GM23338 (cell line): ENCODE results near the gene GPR35. TPM values are rescaled to one million over a fixed set of nuclear protein-coding genes. Genes with fewer than 3 reads are reported as not detected.

Experiments
- ATAC-seq: fragments of 200-7000 bp; cut with Tn5 transposase; 3 replicates; pipeline ENCODE4 v1.9.1; 2020
- DNase-seq: peaks from one replicate; pipeline ENCODE4 v3.0.0-alpha.2; 2015; ENCODE audit warnings: low spot score
- H2AFZ ChIP-seq: fragments of 200-600 bp; sonication (generic); 2 replicates; pipeline ENCODE4 v1.8.0; 2016; ENCODE audit warnings: antibody characterized with exemption, mild to moderate bottlenecking, moderate library complexity
- H3F3A ChIP-seq: fragments of 200-600 bp; sonication (generic); replicated peaks from 2 replicates; pipeline ENCODE4 v1.8.0; 2017; ENCODE audit warnings: antibody characterized with exemption, mixed run types, low read depth
- H3K27ac ChIP-seq: fragments of 200-600 bp; sonication (generic); 2 replicates; pipeline ENCODE4 v1.6.1; 2016; ENCODE audit warnings: low read depth
- H3K27me3 ChIP-seq: fragments of 200-600 bp; sonication (generic); 2 replicates; pipeline ENCODE4 v1.8.0; 2016; ENCODE audit warnings: mild to moderate bottlenecking, mixed run types, moderate library complexity; ENCODE audit not compliant: insufficient read depth
- H3K36me3 ChIP-seq: fragments of 200-600 bp; sonication (generic); 2 replicates; pipeline ENCODE4 v1.8.0; 2016; ENCODE audit warnings: mild to moderate bottlenecking; ENCODE audit not compliant: insufficient read depth
- H3K4me1 ChIP-seq: fragments of 200-600 bp; sonication (generic); 2 replicates; pipeline ENCODE4 v1.8.0; 2016; ENCODE audit warnings: mild to moderate bottlenecking, moderate library complexity; ENCODE audit not compliant: insufficient read depth
- H3K4me2 ChIP-seq: fragments of 200-600 bp; sonication (generic); 2 replicates; pipeline ENCODE4 v1.7.1; 2017; ENCODE audit warnings: mixed run types
- H3K4me3 ChIP-seq: fragments of 200-600 bp; sonication (generic); 2 replicates; pipeline ENCODE4 v1.6.1; 2016; ENCODE audit warnings: mixed run types
- H3K79me2 ChIP-seq: fragments of 200-600 bp; sonication (generic); replicated peaks from 2 replicates; pipeline ENCODE4 v1.8.0; 2017; ENCODE audit warnings: mild to moderate bottlenecking; ENCODE audit not compliant: insufficient read depth
- H3K9me2 ChIP-seq: fragments of 200-600 bp; sonication (generic); 2 replicates; pipeline ENCODE4 v1.8.0; 2017; ENCODE audit not compliant: insufficient read depth
- H4K20me1 ChIP-seq: fragments of 200-600 bp; sonication (generic); replicated peaks from 2 replicates; pipeline ENCODE4 v1.8.0; 2017; ENCODE audit warnings: mild to moderate bottlenecking; ENCODE audit not compliant: insufficient read depth
- H3K27ac Mint-ChIP-seq: 2 replicates; pipeline ENCODE4 v1.8.0; 2020; ENCODE audit warnings: inconsistent platforms, mild to moderate bottlenecking, moderate library complexity, mixed read lengths
- H3K27me3 Mint-ChIP-seq: 3 replicates; pipeline ENCODE4 v1.8.0; 2022; ENCODE audit warnings: low read depth, mild to moderate bottlenecking, moderate library complexity, mixed read lengths, inconsistent platforms; ENCODE audit not compliant: insufficient read depth, poor library complexity
- H3K36me3 Mint-ChIP-seq: 3 replicates; pipeline ENCODE4 v1.8.0; 2021; ENCODE audit warnings: low read depth, mild to moderate bottlenecking, inconsistent platforms, moderate library complexity, mixed read lengths
- H3K4me1 Mint-ChIP-seq: 3 replicates; pipeline ENCODE4 v1.8.0; 2020; ENCODE audit warnings: mild to moderate bottlenecking, inconsistent platforms, mixed read lengths
- H3K4me3 Mint-ChIP-seq: 3 replicates; pipeline ENCODE4 v1.8.0; 2021; ENCODE audit warnings: moderate library complexity, mild to moderate bottlenecking, inconsistent platforms, mixed read lengths
- H3K9me3 Mint-ChIP-seq: 3 replicates; pipeline ENCODE4 v1.8.0; 2020; ENCODE audit warnings: moderate library complexity, mild to moderate bottlenecking, inconsistent platforms, mixed read lengths
- CREB1 ChIP-seq: fragments of 250-450 bp; sonication (Bioruptor Pico); IDR thresholded peaks from 2 replicates; pipeline ENCODE4 v1.5.0; 2020; ENCODE audit warnings: low read depth, mild to moderate bottlenecking, moderate library complexity
- CTCF ChIP-seq, 2 experiments: fragments of 200-600 bp in 1 of 2; sonication (generic) in 1 of 2; conservative IDR thresholded peaks; 2 replicates each; pipeline versions ENCODE4 v1.5.1 to v1.6.1; 2016 to 2017; ENCODE audit warnings: antibody characterized with exemption in 2 of 2, low read depth in 2 of 2, mild to moderate bottlenecking in 2 of 2, moderate library complexity in 1 of 2
- EZH2 ChIP-seq: fragments of 200-600 bp; sonication (generic); IDR thresholded peaks from one replicate; pipeline ENCODE4 v1.8.0; 2017; ENCODE audit warnings: antibody characterized with exemption, mild to moderate bottlenecking, low read depth; ENCODE audit not compliant: unreplicated experiment
- EZH2phosphoT487 ChIP-seq: fragments of 200-600 bp; sonication (generic); IDR thresholded peaks from one replicate; pipeline ENCODE4 v1.8.1; 2018; ENCODE audit warnings: antibody characterized with exemption; ENCODE audit not compliant: unreplicated experiment
- JUNB ChIP-seq: IDR thresholded peaks from one replicate; pipeline ENCODE4 v1.6.1; 2016; ENCODE audit warnings: antibody characterized with exemption; ENCODE audit not compliant: unreplicated experiment
- NANOG ChIP-seq: IDR thresholded peaks from 2 replicates; pipeline ENCODE4 v1.6.1; 2016; ENCODE audit warnings: antibody characterized with exemption, borderline replicate concordance
- POLR2AphosphoS5 ChIP-seq: IDR thresholded peaks from 2 replicates; pipeline ENCODE4 v1.6.1; 2016; ENCODE audit warnings: antibody characterized with exemption, low read depth
- STAT1 ChIP-seq: IDR thresholded peaks from one replicate; pipeline ENCODE4 v1.6.1; 2016; ENCODE audit warnings: antibody characterized with exemption; ENCODE audit not compliant: unreplicated experiment
- ZNF114 ChIP-seq: fragments of 250-450 bp; sonication (Bioruptor Pico); IDR thresholded peaks from 2 replicates; pipeline ENCODE4 v1.5.0; 2020; ENCODE audit warnings: mild to moderate bottlenecking, moderate library complexity
- polyA plus RNA-seq: library from polyadenylated mRNA; unstranded; fragments of >200 nt; fragmentation: Nextera tagmentation; extraction: Ambion mirVana; gene quantifications from 2 replicates; pipeline ENCODE4 v1.2.1, GENCODE V29; 2016
- total RNA-seq: library from RNA; depleted of rRNA; stranded (reverse); fragments of >200 nt; shearing (Covaris generic); gene quantifications from 2 replicates; pipeline ENCODE4 v1.2.3, GENCODE V29; 2014
- TF ChIP-seq, protein P1 (sequence below): fragments of 250-450 bp; sonication (Bioruptor Pico); IDR thresholded peaks from 2 replicates; pipeline ENCODE4 v1.5.0; 2020; ENCODE audit warnings: mild to moderate bottlenecking, moderate library complexity
- TF ChIP-seq, protein P2 (sequence below): IDR thresholded peaks from one replicate; pipeline ENCODE4 v1.6.1; 2018; ENCODE audit warnings: antibody characterized with exemption; ENCODE audit not compliant: unreplicated experiment

The GPR35 gene
- total and polyA plus RNA-seq, 2 experiments from 2014 or later, result not detected

- no peaks in the 10 kb centered on the region for H3F3A ChIP-seq
- no peak overlapping the region for H2AFZ ChIP-seq
- Mint-ChIP-seq H3K4me1 (peaks cover 22% of the 10 kb centered on the region), H3K9me3 (no peaks in the 10 kb centered on the region), H3K36me3 (peaks cover 3% of the 10 kb centered on the region; the same call in 2 of the 3 replicates), H3K27me3 (peaks cover 15% of the 10 kb centered on the region), H3K4me3 (no peak overlapping the region), H3K27ac (no peak overlapping the region)
- H3K4me1 ChIP-seq, result peaks cover 10% of the 10 kb centered on the region
- H3K27ac ChIP-seq, result no peak overlapping the region
- ATAC-seq (no peak), DNase-seq (no peak)
- H3K9me2 ChIP-seq, result no peaks in the 10 kb centered on the region
- TF ChIP-seq CTCF (conservative IDR thresholded peaks at IDR 0.05; ENCODE audit: low read depth in 2 of 2) (no peak), ZNF114 (CRISPR knock-in tag) (no peak), POLR2AphosphoS5 (no peak), CREB1 (no peak), EZH2 (no peak), JUNB (no peak), EZH2phosphoT487 (no peak), STAT1 (no peak), NANOG (no peak)
- TF ChIP-seq, protein P1, sequence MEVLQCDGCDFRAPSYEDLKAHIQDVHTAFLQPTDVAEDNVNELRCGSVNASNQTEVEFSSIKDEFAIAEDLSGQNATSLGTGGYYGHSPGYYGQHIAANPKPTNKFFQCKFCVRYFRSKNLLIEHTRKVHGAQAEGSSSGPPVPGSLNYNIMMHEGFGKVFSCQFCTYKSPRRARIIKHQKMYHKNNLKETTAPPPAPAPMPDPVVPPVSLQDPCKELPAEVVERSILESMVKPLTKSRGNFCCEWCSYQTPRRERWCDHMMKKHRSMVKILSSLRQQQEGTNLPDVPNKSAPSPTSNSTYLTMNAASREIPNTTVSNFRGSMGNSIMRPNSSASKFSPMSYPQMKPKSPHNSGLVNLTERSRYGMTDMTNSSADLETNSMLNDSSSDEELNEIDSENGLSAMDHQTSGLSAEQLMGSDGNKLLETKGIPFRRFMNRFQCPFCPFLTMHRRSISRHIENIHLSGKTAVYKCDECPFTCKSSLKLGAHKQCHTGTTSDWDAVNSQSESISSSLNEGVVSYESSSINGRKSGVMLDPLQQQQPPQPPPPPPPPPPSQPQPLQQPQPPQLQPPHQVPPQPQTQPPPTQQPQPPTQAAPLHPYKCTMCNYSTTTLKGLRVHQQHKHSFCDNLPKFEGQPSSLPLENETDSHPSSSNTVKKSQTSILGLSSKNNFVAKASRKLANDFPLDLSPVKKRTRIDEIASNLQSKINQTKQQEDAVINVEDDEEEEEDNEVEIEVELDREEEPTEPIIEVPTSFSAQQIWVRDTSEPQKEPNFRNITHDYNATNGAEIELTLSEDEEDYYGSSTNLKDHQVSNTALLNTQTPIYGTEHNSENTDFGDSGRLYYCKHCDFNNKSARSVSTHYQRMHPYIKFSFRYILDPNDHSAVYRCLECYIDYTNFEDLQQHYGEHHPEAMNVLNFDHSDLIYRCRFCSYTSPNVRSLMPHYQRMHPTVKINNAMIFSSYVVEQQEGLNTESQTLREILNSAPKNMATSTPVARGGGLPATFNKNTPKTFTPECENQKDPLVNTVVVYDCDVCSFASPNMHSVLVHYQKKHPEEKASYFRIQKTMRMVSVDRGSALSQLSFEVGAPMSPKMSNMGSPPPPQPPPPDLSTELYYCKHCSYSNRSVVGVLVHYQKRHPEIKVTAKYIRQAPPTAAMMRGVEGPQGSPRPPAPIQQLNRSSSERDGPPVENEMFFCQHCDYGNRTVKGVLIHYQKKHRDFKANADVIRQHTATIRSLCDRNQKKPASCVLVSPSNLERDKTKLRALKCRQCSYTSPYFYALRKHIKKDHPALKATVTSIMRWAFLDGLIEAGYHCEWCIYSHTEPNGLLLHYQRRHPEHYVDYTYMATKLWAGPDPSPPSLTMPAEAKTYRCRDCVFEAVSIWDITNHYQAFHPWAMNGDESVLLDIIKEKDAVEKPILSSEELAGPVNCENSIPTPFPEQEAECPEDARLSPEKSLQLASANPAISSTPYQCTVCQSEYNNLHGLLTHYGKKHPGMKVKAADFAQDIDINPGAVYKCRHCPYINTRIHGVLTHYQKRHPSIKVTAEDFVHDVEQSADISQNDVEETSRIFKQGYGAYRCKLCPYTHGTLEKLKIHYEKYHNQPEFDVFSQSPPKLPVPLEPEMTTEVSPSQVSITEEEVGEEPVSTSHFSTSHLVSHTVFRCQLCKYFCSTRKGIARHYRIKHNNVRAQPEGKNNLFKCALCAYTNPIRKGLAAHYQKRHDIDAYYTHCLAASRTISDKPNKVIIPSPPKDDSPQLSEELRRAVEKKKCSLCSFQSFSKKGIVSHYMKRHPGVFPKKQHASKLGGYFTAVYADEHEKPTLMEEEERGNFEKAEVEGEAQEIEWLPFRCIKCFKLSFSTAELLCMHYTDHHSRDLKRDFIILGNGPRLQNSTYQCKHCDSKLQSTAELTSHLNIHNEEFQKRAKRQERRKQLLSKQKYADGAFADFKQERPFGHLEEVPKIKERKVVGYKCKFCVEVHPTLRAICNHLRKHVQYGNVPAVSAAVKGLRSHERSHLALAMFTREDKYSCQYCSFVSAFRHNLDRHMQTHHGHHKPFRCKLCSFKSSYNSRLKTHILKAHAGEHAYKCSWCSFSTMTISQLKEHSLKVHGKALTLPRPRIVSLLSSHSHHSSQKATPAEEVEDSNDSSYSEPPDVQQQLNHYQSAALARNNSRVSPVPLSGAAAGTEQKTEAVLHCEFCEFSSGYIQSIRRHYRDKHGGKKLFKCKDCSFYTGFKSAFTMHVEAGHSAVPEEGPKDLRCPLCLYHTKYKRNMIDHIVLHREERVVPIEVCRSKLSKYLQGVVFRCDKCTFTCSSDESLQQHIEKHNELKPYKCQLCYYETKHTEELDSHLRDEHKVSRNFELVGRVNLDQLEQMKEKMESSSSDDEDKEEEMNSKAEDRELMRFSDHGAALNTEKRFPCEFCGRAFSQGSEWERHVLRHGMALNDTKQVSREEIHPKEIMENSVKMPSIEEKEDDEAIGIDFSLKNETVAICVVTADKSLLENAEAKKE (CRISPR knock-in tag), result no peak
- TF ChIP-seq, protein P2, sequence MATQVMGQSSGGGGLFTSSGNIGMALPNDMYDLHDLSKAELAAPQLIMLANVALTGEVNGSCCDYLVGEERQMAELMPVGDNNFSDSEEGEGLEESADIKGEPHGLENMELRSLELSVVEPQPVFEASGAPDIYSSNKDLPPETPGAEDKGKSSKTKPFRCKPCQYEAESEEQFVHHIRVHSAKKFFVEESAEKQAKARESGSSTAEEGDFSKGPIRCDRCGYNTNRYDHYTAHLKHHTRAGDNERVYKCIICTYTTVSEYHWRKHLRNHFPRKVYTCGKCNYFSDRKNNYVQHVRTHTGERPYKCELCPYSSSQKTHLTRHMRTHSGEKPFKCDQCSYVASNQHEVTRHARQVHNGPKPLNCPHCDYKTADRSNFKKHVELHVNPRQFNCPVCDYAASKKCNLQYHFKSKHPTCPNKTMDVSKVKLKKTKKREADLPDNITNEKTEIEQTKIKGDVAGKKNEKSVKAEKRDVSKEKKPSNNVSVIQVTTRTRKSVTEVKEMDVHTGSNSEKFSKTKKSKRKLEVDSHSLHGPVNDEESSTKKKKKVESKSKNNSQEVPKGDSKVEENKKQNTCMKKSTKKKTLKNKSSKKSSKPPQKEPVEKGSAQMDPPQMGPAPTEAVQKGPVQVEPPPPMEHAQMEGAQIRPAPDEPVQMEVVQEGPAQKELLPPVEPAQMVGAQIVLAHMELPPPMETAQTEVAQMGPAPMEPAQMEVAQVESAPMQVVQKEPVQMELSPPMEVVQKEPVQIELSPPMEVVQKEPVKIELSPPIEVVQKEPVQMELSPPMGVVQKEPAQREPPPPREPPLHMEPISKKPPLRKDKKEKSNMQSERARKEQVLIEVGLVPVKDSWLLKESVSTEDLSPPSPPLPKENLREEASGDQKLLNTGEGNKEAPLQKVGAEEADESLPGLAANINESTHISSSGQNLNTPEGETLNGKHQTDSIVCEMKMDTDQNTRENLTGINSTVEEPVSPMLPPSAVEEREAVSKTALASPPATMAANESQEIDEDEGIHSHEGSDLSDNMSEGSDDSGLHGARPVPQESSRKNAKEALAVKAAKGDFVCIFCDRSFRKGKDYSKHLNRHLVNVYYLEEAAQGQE, result no peak
- no peaks in the 10 kb centered on the region for H3K27me3 ChIP-seq
- H3K4me3 ChIP-seq, result no peak overlapping the region
- H3K4me2 ChIP-seq, result no peak overlapping the region
- no peaks in the 10 kb centered on the region for H3K36me3 ChIP-seq
- peaks cover 18% of the 10 kb centered on the region for H4K20me1 ChIP-seq
- H3K79me2 ChIP-seq, result peaks cover 51% of the 10 kb centered on the region
These were observed 34.1 kb upstream of the GPR35 start for GRCh38 chr2:240591226-240591625.
